ENCODE measurements around the gene PRG2. TPM values are rescaled to one million over a fixed set of nuclear protein-coding genes. Genes with fewer than 3 reads are reported as not detected.

Gene PRG2
- total and polyA plus RNA-seq, 9 of the 15 experiments (the other 6 are each of a cell fraction or from before 2014, with no cell fraction given): 1.8 to 78.0 (median 26.6) TPM

DNA sequence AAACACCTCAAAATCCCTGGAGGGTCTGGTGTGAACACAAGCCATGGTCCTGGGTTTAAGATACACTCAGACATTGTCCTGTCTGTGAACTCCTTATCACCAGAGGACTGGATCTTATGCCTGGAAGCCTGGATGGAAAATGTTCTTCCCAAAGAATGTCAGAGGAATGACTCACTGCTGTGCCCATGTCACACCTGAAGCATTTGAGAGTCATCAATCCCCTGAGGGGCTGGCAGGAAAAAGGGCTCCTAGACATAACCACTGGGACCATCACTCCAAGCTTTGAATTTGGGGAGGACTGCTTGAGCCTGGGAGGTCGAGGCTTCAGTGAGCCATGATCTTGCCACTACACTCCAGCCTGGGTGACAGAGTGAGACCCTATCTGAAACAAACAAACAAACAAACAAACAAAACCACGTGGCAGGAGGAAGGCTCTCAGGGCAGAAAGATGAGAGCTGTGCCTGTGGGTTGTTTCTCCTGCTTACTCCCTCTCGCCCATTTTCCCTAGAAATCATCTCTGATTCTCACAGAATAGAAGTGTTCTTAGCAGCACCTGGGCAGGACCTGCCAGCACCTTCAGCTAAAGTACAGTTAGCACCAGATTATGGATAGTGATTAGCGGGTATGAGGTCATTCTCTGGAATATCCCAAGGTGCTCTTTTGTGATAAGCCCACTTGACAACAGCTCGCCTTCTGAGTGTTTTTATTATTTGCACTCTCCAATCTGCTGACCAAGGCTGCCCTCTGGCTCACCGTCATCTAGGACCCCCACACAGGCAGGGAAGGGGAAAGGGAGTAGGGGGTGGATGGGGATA, 11.9 kb upstream of the PRG2 start (continued):
- no peak for TF ChIP-seq ZNF655 (CRISPR knock-in tag; IDR thresholded peaks at IDR 0.05)
- TF ChIP-seq ZNF445 (CRISPR knock-in tag; IDR thresholded peaks at IDR 0.05; ENCODE audit: low read depth): no peak
- no peak for TF ChIP-seq SETDB1 (IDR thresholded peaks at IDR 0.05; ENCODE audit: low read length)
- no peak for TF ChIP-seq CREBBP (IDR thresholded peaks at IDR 0.05; ENCODE audit: low read depth, low read length)
- TF ChIP-seq PRMT5 (CRISPR knock-in tag; IDR thresholded peaks at IDR 0.05): no peak
- TF ChIP-seq, protein P1, sequence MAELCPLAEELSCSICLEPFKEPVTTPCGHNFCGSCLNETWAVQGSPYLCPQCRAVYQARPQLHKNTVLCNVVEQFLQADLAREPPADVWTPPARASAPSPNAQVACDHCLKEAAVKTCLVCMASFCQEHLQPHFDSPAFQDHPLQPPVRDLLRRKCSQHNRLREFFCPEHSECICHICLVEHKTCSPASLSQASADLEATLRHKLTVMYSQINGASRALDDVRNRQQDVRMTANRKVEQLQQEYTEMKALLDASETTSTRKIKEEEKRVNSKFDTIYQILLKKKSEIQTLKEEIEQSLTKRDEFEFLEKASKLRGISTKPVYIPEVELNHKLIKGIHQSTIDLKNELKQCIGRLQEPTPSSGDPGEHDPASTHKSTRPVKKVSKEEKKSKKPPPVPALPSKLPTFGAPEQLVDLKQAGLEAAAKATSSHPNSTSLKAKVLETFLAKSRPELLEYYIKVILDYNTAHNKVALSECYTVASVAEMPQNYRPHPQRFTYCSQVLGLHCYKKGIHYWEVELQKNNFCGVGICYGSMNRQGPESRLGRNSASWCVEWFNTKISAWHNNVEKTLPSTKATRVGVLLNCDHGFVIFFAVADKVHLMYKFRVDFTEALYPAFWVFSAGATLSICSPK (IDR thresholded peaks at IDR 0.05; ENCODE audit: borderline replicate concordance): no peak
- no peak for TF ChIP-seq MAFK (IDR thresholded peaks at IDR 0.05; ENCODE audit: low read length)
- TF ChIP-seq ZBTB34 (CRISPR knock-in tag; IDR thresholded peaks at IDR 0.05): no peak
- no peak for TF ChIP-seq THRA (IDR thresholded peaks at IDR 0.05)
- TF ChIP-seq BMI1 (IDR thresholded peaks at IDR 0.05; ENCODE audit: low read length): no peak
- TF ChIP-seq, protein P2, sequence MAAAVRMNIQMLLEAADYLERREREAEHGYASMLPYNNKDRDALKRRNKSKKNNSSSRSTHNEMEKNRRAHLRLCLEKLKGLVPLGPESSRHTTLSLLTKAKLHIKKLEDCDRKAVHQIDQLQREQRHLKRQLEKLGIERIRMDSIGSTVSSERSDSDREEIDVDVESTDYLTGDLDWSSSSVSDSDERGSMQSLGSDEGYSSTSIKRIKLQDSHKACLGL (CRISPR knock-in tag; IDR thresholded peaks at IDR 0.05; ENCODE audit: borderline replicate concordance, poor library complexity, severe bottlenecking): no peak
- TF ChIP-seq CREB1 (IDR thresholded peaks at IDR 0.05): no peak
- no peak for TF ChIP-seq CREB1 (CRISPR knock-in tag; IDR thresholded peaks at IDR 0.05)
- TF ChIP-seq NFE2 (IDR thresholded peaks at IDR 0.05; ENCODE audit: low read depth): no peak
- no peak for TF ChIP-seq CGGBP1 (CRISPR knock-in tag; IDR thresholded peaks at IDR 0.05)
- no peak for TF ChIP-seq NEUROD1 (IDR thresholded peaks at IDR 0.05; ENCODE audit: borderline replicate concordance, low read depth, low read length, partially characterized antibody)
- no peak for TF ChIP-seq XRCC4 (IDR thresholded peaks at IDR 0.05; ENCODE audit: extremely low read depth, insufficient read depth, insufficient read length)
- no peak for TF ChIP-seq NELFE (IDR thresholded peaks at IDR 0.05; ENCODE audit: insufficient read depth, insufficient read length)
- TF ChIP-seq SMARCC2 (IDR thresholded peaks at IDR 0.05; ENCODE audit: low read depth): peak; percentile 84
- TF ChIP-seq NFE2L1 (tag; IDR thresholded peaks at IDR 0.05; ENCODE audit: borderline replicate concordance, low read depth): no peak
- no peak for TF ChIP-seq FOXA1 (IDR thresholded peaks at IDR 0.05; ENCODE audit: borderline replicate concordance)
- peak; percentile 73 for TF ChIP-seq NCOR1 (IDR thresholded peaks at IDR 0.05)
- TF ChIP-seq ATF7 (IDR thresholded peaks at IDR 0.05): peak; percentile 97

All from K562 (cell line).